Stomach (tissue), 9 donors: ENCODE measurements around the gene PLP1. TPM values are rescaled to one million over a fixed set of nuclear protein-coding genes. Genes with fewer than 3 reads are reported as not detected.
"Not testable (repeated sequence)": the region's sequence is repeated elsewhere in the genome, so short reads cannot be mapped to it uniquely, and the experiment has no call there.

Source experiments
- DNase-seq, 2 donors: peaks; one replicate each; pipeline versions ENCODE4 v3.0.0 to v3.0.0-alpha.2; 2013 to 2019
- H3K27ac ChIP-seq, 5 donors: fragments of 200-600 bp in 4 of 5; sonication (generic) in 4 of 5; one replicate each; pipeline ENCODE4 v1.5.1; 2013 to 2019; ENCODE audit warnings: mild to moderate bottlenecking in 1 of 5, moderate library complexity in 1 of 5
- H3K27me3 ChIP-seq, 3 donors: fragments of 200-600 bp; sonication (generic); one replicate each; pipeline ENCODE4 v1.5.1; 2017 to 2019; ENCODE audit warnings: mixed run types in 1 of 3
- H3K36me3 ChIP-seq, 4 donors: fragments of 200-600 bp; sonication (generic); 1 replicate in 3 of 4; 2 replicates in 1 of 4; pipeline ENCODE4 v1.5.1; 2016 to 2019
- H3K4me1 ChIP-seq, 4 donors: fragments of 200-600 bp; sonication (generic); one replicate each; pipeline ENCODE4 v1.5.1; 2016 to 2019
- H3K4me3 ChIP-seq, 4 donors: fragments of 200-600 bp; sonication (generic) in 3 of 4; one replicate each; pipeline ENCODE4 v1.5.1; 2016 to 2019; ENCODE audit warnings: mild to moderate bottlenecking in 1 of 4
- H3K9me3 ChIP-seq, 4 donors: fragments of 200-600 bp; sonication (generic); one replicate each; pipeline ENCODE4 v1.5.1; 2016 to 2019
- CTCF ChIP-seq, 7 experiments: fragments of 450-650 bp in 4 of 7; fragments of 200-600 bp in 3 of 7; sonication (generic) in 3 of 7; IDR thresholded peaks; one replicate each; pipeline ENCODE4 v1.5.1; 2016 to 2019; ENCODE audit warnings: antibody characterized with exemption in 7 of 7, control low read depth in 2 of 7, mild to moderate bottlenecking in 1 of 7
- EP300 ChIP-seq: sonication (generic); formaldehyde crosslinking; IDR thresholded peaks from one replicate; pipeline ENCODE4 v1.6.1; 2017; ENCODE audit warnings: antibody characterized with exemption
- POLR2A ChIP-seq, 4 donors: fragments of 450-650 bp; IDR thresholded peaks; one replicate each; pipeline ENCODE4 v1.6.1; 2016; ENCODE audit warnings: antibody characterized with exemption in 4 of 4, control low read depth in 2 of 4, mild to moderate bottlenecking in 1 of 4, moderate library complexity in 1 of 4
- POLR2AphosphoS5 ChIP-seq, 3 donors: sonication (generic); formaldehyde crosslinking; IDR thresholded peaks; one replicate each; pipeline ENCODE4 v1.6.1; 2016; ENCODE audit warnings: antibody characterized with exemption in 3 of 3
- WGBS, 5 donors: extraction: QIAGEN DNeasy Blood & Tissue Kit in 3 of 5; methylation state at CpG; one replicate each; pipeline versions ENCODE4 v1.1.5 to v1.1.7; 2013 to 2018; 5-methylcytosine and 5-hydroxymethylcytosine counted together
- intact Hi-C: fragments of 100-400 bp; cut with DNase I; formaldehyde crosslinking; loops from one replicate; pipeline ENCODE4 v1.15.1; 2023; ENCODE audit warnings: low total_unique reads
- polyA plus RNA-seq, 3 donors: library from polyadenylated mRNA; stranded (reverse); fragments of 200-250 nt; gene quantifications; one replicate each; pipeline ENCODE4 v1.2.3, GENCODE V29; 2013
- total RNA-seq, 5 donors: library from RNA; depleted of rRNA; stranded (reverse); fragments of >200 nt; gene quantifications; one replicate each; pipeline versions ENCODE4 v1.1.0 to v1.2.3, GENCODE V29; 2014 to 2016
- donor health status: healthy with polysubstance abuse.
- donor health status: Bipolar disorder and iron deficiency.
- donor health status: healthy.

The PLP1 gene
- total and polyA plus RNA-seq, 8 donors, result 2.2 to 36.9 (median 6.3) TPM

GRCh38 chrX:103818842-103819619 lies 42.4 kb downstream of the PLP1 start:
- H3K9me3 ChIP-seq, result no peaks in the 10 kb centered on the region
- no peaks in the 10 kb centered on the region for H3K4me1 ChIP-seq
- intact Hi-C loops, result loop anchor here (10.0 kb wide), 1 partner anchor 284 kb away; no protein-coding TSS in a partner anchor
- no peak overlapping the region for H3K27ac ChIP-seq
- 46 to 55% (median 48%) methylated on average over 7 of the region's 7 CpGs for WGBS, 5 donors
- DNase-seq, result peak in 1 of 2 donors; percentile 39
- no peaks in the 10 kb centered on the region for H3K27me3 ChIP-seq
- TF ChIP-seq POLR2A (IDR thresholded peaks at IDR 0.05) (no peak), POLR2AphosphoS5 (IDR thresholded peaks at IDR 0.05) (no peak), EP300 (no peak), CTCF (IDR thresholded peaks at IDR 0.05) (no peak)
- no peaks in the 10 kb centered on the region for H3K36me3 ChIP-seq
- H3K4me3 ChIP-seq, result no peak overlapping the region

GRCh38 chrX:103820802-103821201 lies 44.2 kb downstream of the PLP1 start:
- WGBS, 5 donors, result 90 to 99% (median 91%) methylated on average over 1 to 6 of the region's 6 CpGs
- H3K9me3 ChIP-seq, DNase-seq, H3K4me3 ChIP-seq, H3K27me3 ChIP-seq, H3K27ac ChIP-seq, H3K36me3 ChIP-seq, intact Hi-C loops, H3K4me1 ChIP-seq: not testable (repeated sequence)

- no peaks in the 10 kb centered on the region for H3K36me3 ChIP-seq
- TF ChIP-seq POLR2AphosphoS5 (IDR thresholded peaks at IDR 0.05), result no peak
- intact Hi-C loops, result no loop called here
- DNase-seq, result no peak
- no peak overlapping the region for H3K4me3 ChIP-seq
- H3K27ac ChIP-seq, result no peak overlapping the region
- no peaks in the 10 kb centered on the region for H3K9me3 ChIP-seq
- no peaks in the 10 kb centered on the region for H3K27me3 ChIP-seq
- H3K4me1 ChIP-seq, result no peaks in the 10 kb centered on the region
These were observed 47.0 kb downstream of the PLP1 start for GRCh38 chrX:103823591-103823990.

- H3K9me3 ChIP-seq, result no peaks in the 10 kb centered on the region
- 86 to 96% (median 90%) methylated on average over 1 of the region's 1 CpG for WGBS, 5 donors
- intact Hi-C loops, result no loop called here
- H3K4me3 ChIP-seq, result no peak overlapping the region
- H3K4me1 ChIP-seq, result no peaks in the 10 kb centered on the region
- TF ChIP-seq EP300, result no peak
- no peak for TF ChIP-seq POLR2A (IDR thresholded peaks at IDR 0.05)
- no peak for TF ChIP-seq CTCF (IDR thresholded peaks at IDR 0.05)
- TF ChIP-seq POLR2AphosphoS5 (IDR thresholded peaks at IDR 0.05), result no peak
- H3K27ac ChIP-seq, result no peak overlapping the region
- no peaks in the 10 kb centered on the region for H3K27me3 ChIP-seq
- no peaks in the 10 kb centered on the region for H3K36me3 ChIP-seq
- no peak for DNase-seq
These were observed 49.2 kb downstream of the PLP1 start for GRCh38 chrX:103825881-103826280.

- TF ChIP-seq EP300 (no peak), CTCF (IDR thresholded peaks at IDR 0.05) (no peak), POLR2A (IDR thresholded peaks at IDR 0.05) (no peak), POLR2AphosphoS5 (IDR thresholded peaks at IDR 0.05) (no peak)
- Histone ChIP-seq H3K27ac (no peak overlapping the region), H3K9me3 (no peaks in the 10 kb centered on the region), H3K27me3 (peaks cover 0 to 9% (median 0%) of the 10 kb centered on the region in 3 donors), H3K4me1 (no peaks in the 10 kb centered on the region), H3K36me3 (no peaks in the 10 kb centered on the region), H3K4me3 (no peak overlapping the region)
- WGBS, 5 donors, result 60 to 87% (median 67%) methylated on average over 2 of the region's 2 CpGs
- DNase-seq, result peak in 1 of 2 donors; percentile 28
- intact Hi-C loops, result no loop called here
These were observed 51.9 kb downstream of the PLP1 start for GRCh38 chrX:103828529-103828928.
